Hepatocyte (in vitro differentiated cells): Measurements from ENCODE around the gene CCNB1.

Experiments used
- EZH2 ChIP-seq: fragments of 200-600 bp; sonication (generic); IDR thresholded peaks from 2 replicates; pipeline ENCODE4 v1.6.1; 2016; ENCODE audit warnings: antibody characterized with exemption, mild to moderate bottlenecking, borderline replicate concordance
- EZH2phosphoT487 ChIP-seq: fragments of 200-600 bp; sonication (generic); IDR thresholded peaks from one replicate; pipeline ENCODE4 v1.6.1; 2018; ENCODE audit warnings: antibody characterized with exemption, mild to moderate bottlenecking, low read depth, moderate library complexity; ENCODE audit not compliant: unreplicated experiment, severe bottlenecking
- TF ChIP-seq, protein P1 (sequence below): fragments of 200-600 bp; sonication (generic); IDR thresholded peaks from 2 replicates; pipeline ENCODE4 v1.5.1; 2016; ENCODE audit warnings: antibody characterized with exemption, mild to moderate bottlenecking; ENCODE audit not compliant: poor library complexity

GRCh38 chr5:69189162-69190086, 22.5 kb downstream of the CCNB1 start, which contains the start of gene CENPH:
- TF ChIP-seq, protein P1, sequence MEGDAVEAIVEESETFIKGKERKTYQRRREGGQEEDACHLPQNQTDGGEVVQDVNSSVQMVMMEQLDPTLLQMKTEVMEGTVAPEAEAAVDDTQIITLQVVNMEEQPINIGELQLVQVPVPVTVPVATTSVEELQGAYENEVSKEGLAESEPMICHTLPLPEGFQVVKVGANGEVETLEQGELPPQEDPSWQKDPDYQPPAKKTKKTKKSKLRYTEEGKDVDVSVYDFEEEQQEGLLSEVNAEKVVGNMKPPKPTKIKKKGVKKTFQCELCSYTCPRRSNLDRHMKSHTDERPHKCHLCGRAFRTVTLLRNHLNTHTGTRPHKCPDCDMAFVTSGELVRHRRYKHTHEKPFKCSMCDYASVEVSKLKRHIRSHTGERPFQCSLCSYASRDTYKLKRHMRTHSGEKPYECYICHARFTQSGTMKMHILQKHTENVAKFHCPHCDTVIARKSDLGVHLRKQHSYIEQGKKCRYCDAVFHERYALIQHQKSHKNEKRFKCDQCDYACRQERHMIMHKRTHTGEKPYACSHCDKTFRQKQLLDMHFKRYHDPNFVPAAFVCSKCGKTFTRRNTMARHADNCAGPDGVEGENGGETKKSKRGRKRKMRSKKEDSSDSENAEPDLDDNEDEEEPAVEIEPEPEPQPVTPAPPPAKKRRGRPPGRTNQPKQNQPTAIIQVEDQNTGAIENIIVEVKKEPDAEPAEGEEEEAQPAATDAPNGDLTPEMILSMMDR = no peak
- TF ChIP-seq EZH2phosphoT487 = no peak
- no peak for TF ChIP-seq EZH2
